NCI-H1930 (cell line): Measurements from ENCODE around the gene ZNHIT1.
"Not testable (repeated sequence)": the region's sequence is repeated elsewhere in the genome, so short reads cannot be mapped to it uniquely, and the experiment has no call there.

ENCODE experiments used
- DNase-seq, 2 experiments: peaks; one replicate each; lab custom pipeline; 2025; lab: John Stamatoyannopoulos, UW

The ZNHIT1 gene

GRCh38 chr7:101186844-101187428 is 31.0 kb upstream of the ZNHIT1 start:
- no peak for DNase-seq

DNA sequence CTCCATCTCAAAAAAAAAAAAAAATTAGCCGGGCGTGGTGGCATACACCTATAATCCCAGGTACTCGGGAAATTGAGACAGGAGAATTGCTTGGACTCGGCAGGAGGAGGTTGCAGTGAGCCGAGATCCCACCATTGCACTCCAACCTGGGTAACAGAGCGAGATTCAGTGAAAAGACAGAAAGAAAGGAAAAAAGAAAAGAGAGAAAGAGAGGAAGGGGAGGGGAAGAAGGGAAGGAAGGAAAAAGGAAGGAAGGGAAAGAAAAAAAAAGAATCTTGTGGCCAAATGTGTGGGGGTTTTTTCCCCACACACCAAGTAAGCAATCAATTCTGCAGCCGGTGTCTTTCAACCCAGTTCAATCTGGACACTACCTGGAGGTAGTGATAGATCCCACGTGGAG is 28.9 kb upstream of the ZNHIT1 start:
- DNase-seq = no peak

DNA sequence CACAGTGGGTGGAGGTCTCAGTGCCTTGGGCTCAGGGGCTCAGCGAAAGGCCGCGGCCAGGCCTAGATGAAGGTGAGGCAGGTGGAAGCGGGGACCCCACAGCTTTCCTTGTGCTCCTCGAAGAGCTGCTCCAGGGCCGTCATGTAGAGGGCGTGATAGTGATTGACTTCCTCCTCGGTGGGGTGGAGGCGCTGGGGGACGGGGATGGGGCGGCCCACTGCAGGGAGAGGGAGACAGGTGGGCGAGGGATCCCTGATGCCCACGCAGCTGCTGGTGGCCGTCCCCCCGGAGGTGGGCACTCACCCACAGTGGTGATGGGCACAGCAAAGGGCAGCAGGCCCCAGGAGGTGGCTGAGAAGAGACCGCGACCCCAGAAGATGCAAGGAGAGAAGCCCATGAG is 22.1 kb upstream of the ZNHIT1 start:
- no peak for DNase-seq

DNA sequence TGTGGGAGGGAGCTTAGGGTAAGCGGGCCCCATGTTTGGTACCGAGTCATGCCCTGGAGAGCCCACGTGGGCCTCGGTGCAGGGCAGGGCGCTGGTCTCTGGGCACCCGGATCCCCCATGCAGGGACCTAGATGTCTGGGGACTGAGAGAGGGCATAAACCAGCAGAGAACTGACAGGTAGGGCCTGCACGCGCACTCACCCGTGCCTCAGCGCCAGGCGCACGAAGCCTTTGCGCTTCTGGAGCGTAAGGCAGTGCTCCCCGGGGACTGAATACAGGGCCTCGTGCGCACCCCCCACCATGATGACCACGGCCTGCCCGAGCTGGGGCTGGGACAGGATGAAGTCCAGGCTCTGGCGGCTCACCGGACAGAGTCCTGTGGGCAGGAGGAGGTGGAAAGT is 20.0 kb upstream of the ZNHIT1 start:
- no peak for DNase-seq

DNA sequence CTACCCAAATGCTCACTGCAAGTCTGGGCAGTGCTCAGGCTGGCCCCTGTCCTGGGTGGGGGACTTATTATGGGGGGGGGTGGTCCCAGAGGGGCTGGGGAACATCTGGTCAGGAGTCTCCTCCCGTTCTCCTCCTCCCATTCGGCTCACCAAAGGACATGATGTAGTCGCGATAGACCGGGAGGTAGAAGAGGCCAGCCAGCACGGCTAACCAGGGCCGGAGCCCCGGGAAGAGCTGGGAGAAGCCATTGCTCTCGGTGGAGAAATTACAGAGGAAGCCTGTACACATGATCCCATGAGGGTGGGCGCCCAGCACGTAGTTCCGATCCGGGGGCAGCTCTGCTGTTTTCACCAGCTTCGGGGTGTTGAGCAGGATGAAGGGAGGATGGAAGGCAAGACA is 19.5 kb upstream of the ZNHIT1 start:
- DNase-seq = no peak

DNA sequence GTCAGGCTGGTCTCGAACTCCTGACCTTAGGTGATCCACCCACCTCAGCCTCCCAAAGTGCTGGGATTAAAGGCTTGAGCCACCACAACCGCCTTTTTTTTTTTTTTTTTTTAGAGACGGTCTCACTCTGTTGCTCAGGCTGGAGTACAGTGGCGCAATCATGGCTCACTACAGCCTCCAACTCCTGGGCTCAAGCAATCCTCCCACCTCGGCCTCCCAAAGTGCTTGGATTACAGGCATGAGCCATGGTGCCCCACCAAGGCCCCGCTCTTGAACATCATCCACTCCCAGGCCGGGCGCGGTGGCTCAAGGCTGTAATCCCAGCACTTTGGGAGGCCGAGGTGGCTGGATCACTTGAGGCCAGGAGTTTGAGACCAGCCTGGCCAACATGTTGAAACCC is 18.4 kb upstream of the ZNHIT1 start:
- DNase-seq = not testable (repeated sequence)

GRCh38 chr7:101200504-101200861 is 17.5 kb upstream of the ZNHIT1 start:
- no peak for DNase-seq

DNA sequence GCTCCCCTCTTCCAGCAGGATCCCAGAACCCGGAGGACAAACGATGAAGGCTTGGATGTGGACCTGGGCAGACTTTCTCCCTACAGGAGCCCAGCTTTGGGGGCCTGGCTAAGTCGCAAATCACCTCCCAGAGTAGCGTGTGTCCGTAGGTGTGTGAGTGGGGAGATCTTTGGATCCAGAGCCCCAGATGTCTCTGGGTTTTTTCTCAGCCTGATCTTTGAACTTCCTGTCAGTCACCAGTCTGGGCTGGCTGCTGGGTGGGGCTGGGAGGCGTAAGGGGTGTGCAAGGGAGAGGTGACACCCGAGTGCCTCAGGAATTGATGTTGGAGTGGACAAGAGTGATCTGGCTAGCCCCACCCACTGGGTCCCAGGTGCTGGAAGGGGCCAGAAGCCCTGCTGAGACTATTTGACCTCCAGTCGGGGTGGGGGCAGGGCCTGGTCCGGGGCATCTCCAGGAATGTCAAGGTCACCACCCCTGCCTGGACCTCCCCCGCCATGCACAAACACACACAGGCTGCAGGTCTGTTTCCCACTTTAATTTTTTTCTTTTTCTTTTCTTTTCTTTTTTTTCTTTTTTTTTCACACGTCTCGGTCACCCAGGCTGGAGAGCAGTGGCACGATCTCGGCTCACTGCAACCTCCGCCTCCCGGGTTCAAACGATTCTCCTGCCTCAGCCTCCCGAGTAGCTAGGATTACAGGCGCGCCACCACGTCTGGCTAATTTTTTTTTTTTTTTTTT is 16.9 kb upstream of the ZNHIT1 start, which contains the start of gene MOGAT3:
Gene MOGAT3 (minus strand): TSS at position 175 of the 738 bp plus-strand sequence. CDS start 182 bp downstream, outside the sequence.
- no peak for DNase-seq

GRCh38 chr7:101201695-101202602 is 16.0 kb upstream of the ZNHIT1 start:
- no peak for DNase-seq

DNA sequence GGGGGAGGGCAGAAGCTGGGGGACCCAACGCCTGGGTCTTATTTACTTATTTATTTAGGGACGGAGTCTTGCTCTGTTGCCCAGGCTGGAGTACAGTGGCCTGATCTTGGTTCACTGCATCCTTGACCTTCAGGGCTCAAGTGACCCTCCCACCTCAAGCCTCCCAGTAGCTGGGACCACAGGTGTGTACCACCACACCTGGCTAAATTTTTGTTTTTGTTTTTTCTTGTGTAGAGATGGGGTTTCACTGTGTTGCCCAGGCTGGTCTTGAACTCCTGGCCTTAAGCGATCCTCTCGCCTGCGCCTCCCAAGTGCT is 15.4 kb upstream of the ZNHIT1 start:
- no peak for DNase-seq

DNA sequence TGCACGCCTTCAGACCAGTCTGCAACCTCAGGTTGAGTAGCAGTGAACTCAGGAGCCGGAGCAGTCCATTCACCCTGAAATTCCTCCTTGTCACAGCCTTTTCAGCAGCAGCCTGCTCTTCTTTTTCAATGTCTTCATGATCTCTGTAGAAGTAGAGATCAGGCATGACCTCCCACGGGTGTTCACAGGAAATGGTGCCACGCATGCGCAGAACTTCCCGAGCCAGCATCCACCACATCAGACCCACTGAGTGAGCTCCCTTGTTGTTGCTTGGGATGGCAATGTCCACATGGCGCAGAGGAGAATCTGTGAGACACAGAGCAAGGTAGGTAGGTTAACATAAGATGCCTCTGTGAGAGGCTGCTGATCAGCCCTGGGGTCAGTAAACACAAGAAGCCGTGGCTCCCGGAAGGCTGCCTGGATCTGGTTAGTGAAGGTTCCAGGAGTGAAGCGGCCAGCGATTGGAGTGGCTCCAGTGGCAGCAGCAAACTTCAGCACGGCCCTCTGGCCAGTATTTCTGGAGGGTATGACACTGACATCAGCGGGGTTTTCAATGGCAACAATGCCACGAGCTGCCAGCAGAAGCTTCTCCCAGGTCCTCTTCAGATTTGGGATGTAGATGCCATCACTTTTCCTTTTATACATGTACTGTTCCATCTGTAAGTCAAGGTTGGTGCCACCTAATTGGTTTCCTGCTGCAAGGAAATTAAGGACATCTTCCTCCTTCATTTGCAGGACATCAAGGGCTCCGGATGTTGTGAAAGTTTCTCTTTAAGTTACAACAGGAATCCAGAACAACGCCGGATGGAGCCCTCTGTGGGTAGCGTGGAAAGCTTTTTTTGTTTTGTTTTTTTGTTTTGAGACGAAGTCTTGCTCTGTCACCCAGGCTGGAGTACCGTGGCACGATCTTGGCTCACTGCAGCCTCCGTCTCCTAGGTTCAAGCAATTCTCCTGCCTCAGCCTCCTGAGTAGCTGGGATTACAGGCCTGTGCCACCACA is 13.9 kb upstream of the ZNHIT1 start:
- DNase-seq = not testable (repeated sequence)

- DNase-seq = no peak
Observed at GRCh38 chr7:101205901-101206664, 11.9 kb upstream of the ZNHIT1 start.

- DNase-seq = no peak
Observed at GRCh38 chr7:101206665-101207042, 11.3 kb upstream of the ZNHIT1 start.

DNA sequence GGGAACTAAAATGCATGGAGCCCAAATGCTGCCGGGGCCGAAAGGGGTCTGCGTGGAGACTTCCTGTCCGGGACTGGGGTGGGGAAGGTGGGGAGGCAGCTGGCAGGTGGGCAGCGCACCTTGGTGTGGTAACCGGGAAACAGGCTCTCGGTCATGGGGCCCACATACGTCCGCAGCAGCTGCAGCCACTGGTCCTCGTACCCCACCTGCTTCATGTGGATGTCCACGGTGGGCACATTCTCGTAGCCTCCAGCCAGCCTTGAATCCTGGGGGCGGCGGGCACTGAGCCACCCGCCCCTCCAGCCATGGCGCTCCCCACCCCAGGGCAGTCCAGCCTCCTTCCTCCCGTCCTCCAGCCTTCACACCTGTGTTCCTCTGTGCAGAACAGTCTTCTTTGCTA is 10.5 kb upstream of the ZNHIT1 start:
- DNase-seq = no peak

DNA sequence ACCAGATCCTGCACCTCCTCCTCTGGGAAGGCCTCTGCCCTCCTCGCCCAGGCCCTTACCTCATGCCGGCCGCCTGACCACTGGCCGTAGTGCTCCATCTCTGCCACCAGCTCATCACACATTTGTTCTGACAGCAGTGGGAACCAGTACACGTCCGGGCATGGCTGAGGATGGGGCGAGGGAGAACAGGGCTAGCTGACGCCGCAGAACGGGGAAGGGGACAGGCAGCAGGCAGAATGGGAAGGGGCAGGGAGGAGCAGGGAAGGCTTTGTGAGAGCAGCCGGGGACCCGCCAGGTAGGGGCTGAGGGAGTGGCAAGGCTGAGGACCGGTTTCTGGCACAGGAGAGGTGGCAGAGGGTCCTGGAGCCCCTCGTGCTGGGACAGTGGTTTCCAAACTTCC is 9.2 kb upstream of the ZNHIT1 start:
- DNase-seq = no peak

DNA sequence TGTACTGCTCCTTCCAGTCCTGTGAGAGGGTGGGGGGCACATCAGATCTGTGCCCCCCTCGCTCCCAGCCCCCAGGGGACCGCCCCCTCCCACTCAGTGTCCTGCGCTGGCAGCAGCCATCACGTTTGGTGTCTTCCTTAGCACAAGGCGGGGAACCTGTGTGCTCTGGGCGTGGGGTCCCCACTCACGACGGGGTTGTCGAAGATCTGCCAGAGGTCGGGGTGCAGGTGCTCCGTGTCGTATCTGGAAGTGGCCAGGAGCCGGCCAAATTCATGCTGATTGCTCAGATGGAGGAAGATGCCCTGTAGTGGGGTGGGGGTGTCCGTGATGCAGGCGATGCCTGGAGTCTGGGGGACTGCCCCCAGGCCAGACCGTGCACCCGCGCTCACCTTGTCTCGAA is 7.8 kb upstream of the ZNHIT1 start:
- DNase-seq = no peak

- no peak for DNase-seq
Observed at GRCh38 chr7:101211501-101211900, 6.5 kb upstream of the ZNHIT1 start.

GRCh38 chr7:101212014-101212413 is 6.0 kb upstream of the ZNHIT1 start:
- DNase-seq = no peak

- no peak for DNase-seq
Observed at GRCh38 chr7:101216001-101216859, 1.7 kb upstream of the ZNHIT1 start.

- DNase-seq = no peak
Observed at GRCh38 chr7:101216860-101217387, 1.0 kb upstream of the ZNHIT1 start.
